GM21723 (cell line): ENCODE data around the gene CALN1.
"Not testable (repeated sequence)": the region's sequence is repeated elsewhere in the genome, so short reads cannot be mapped to it uniquely, and the experiment has no call there.

Experiments
- ATAC-seq: cut with Tn5 transposase; IDR thresholded peaks from one replicate; pipeline ENCODE4 v1.9.1; 2021; ENCODE audit warnings: mild to moderate bottlenecking, moderate library complexity; ENCODE audit not compliant: unreplicated experiment

Gene CALN1

GRCh38 chr7:72412121-72412618 is at the start of gene CALN1:
CALN1 (minus strand) TSS chr7:72412338.
- ATAC-seq: not testable (repeated sequence)

GRCh38 chr7:72453471-72453870 is 41.3 kb upstream of the CALN1 start:
- no peak for ATAC-seq

- ATAC-seq: no peak
Measured at GRCh38 chr7:72447465-72448204, 35.5 kb upstream of the CALN1 start.

- no peak for ATAC-seq
Measured at GRCh38 chr7:72446591-72447462, 34.7 kb upstream of the CALN1 start.

GRCh38 chr7:72446131-72446530 is 34.0 kb upstream of the CALN1 start:
- no peak for ATAC-seq

GRCh38 chr7:72445580-72445979 is 33.4 kb upstream of the CALN1 start:
- no peak for ATAC-seq

GRCh38 chr7:72445075-72445474 is 32.9 kb upstream of the CALN1 start:
- ATAC-seq: no peak

- ATAC-seq: peak; percentile 71
Measured at GRCh38 chr7:72444026-72444776, 32.1 kb upstream of the CALN1 start.

GRCh38 chr7:72441791-72442190 is 29.7 kb upstream of the CALN1 start:
- ATAC-seq: no peak

- ATAC-seq: no peak
Measured at GRCh38 chr7:72438491-72438890, 26.4 kb upstream of the CALN1 start.

- no peak for ATAC-seq
Measured at GRCh38 chr7:72437610-72438009, 25.5 kb upstream of the CALN1 start.

GRCh38 chr7:72437061-72437585 is 25.0 kb upstream of the CALN1 start:
- ATAC-seq: no peak

- ATAC-seq: no peak
Measured at GRCh38 chr7:72435925-72436480, 23.9 kb upstream of the CALN1 start.

- no peak for ATAC-seq
Measured at GRCh38 chr7:72435366-72435765, 23.2 kb upstream of the CALN1 start.

- no peak for ATAC-seq
Measured at GRCh38 chr7:72430531-72430930, 18.4 kb upstream of the CALN1 start.

GRCh38 chr7:72429316-72429715 is 17.2 kb upstream of the CALN1 start:
- no peak for ATAC-seq

GRCh38 chr7:72416846-72417245 is 4.7 kb upstream of the CALN1 start:
- ATAC-seq: no peak

- ATAC-seq: no peak
Measured at GRCh38 chr7:72415586-72415985, 3.4 kb upstream of the CALN1 start.

- no peak for ATAC-seq
Measured at GRCh38 chr7:72413886-72414285, 1.7 kb upstream of the CALN1 start.

- no peak for ATAC-seq
Measured at GRCh38 chr7:72413290-72413689, 1.2 kb upstream of the CALN1 start.

GRCh38 chr7:72411419-72411818 is 719 bp downstream of the CALN1 start:
- ATAC-seq: no peak
